ENCODE results near the gene ATN1.

ATN1 gene

DNA sequence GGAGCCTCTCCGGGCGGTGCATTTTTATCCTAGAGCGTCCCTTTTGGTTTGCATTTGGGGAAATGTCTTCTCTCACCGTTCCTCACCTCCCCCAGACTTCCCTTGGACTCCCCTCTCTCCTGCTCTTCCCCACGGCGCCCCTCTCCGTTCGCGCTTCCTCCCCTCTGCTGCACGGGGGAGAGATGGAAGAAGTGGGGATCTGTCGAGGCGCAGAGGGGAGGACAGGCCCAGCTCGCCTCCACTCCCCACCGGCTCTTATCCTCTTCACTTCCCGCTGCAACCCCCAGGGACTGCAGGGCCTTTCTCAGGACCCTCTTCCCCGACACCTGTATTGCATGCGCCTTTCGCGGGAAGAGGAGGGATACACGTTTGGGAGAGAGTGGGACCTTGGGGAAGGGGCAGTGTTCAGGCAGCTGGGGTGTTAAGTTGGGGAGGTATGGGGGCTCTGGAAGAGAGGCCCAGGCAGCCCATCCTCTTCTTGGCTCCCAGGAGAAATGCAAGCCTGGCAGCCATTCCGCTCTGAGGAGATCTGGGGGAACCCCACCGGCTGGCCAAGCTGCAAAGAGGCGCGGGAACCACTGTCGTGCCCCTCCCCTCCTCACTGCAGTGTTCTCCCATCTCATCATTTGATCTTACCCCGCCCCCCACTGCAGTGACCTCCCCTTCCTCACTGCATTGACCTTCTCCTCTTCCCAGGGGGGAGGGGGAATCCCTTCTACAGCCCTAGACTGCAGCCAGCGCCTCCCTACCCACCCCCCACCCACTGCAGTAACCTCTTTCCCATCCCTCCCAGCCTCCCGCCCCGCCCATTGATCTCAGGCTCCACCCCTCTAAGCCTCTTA, 12.6 kb upstream of the ATN1 start:
- Mint-ChIP-seq H3K27ac (peak overlapping the region; percentile 90), H3K36me3 (ENCODE audit: low read depth) (peaks cover 52% of the 10 kb centered on the region), H3K9me3 (no peaks in the 10 kb centered on the region), H3K4me1 (ENCODE audit: low read depth) (peaks cover 42% of the 10 kb centered on the region), H3K27me3 (no peaks in the 10 kb centered on the region), H3K4me3 (peak overlapping the region; percentile 97)
- DNase-seq, result no peak

DNA sequence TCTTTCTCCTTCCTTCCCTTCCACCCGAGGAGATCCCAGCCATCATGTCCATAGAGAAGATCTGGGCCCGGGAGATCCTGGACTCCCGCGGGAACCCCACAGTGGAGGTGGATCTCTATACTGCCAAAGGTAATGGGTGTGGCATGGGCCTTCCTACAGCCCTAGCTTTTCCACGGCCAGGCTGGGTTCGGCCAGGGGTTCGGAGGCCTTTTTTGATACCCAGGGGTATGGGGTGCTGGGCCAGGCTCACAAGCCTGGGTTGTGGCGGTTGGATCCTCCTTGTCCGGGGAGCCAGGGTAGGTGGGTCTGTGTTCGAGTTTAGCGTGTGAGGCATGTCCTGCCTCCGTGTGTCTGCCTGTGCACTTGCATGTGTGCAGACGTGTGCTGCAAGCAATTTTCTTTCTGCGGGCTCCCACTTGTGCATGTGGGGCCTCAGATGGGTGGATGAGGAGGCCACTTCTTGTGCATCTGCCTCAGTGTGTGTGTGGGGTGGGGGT, 11.9 kb upstream of the ATN1 start:
- DNase-seq, result no peak
- peaks cover 52% of the 10 kb centered on the region for H3K36me3 Mint-ChIP-seq (ENCODE audit: low read depth)
- no peaks in the 10 kb centered on the region for H3K9me3 Mint-ChIP-seq
- no peaks in the 10 kb centered on the region for H3K27me3 Mint-ChIP-seq
- H3K27ac Mint-ChIP-seq, result peak overlapping the region; percentile 90
- peaks cover 42% of the 10 kb centered on the region for H3K4me1 Mint-ChIP-seq (ENCODE audit: low read depth)
- peak overlapping the region; percentile 97 for H3K4me3 Mint-ChIP-seq

DNA sequence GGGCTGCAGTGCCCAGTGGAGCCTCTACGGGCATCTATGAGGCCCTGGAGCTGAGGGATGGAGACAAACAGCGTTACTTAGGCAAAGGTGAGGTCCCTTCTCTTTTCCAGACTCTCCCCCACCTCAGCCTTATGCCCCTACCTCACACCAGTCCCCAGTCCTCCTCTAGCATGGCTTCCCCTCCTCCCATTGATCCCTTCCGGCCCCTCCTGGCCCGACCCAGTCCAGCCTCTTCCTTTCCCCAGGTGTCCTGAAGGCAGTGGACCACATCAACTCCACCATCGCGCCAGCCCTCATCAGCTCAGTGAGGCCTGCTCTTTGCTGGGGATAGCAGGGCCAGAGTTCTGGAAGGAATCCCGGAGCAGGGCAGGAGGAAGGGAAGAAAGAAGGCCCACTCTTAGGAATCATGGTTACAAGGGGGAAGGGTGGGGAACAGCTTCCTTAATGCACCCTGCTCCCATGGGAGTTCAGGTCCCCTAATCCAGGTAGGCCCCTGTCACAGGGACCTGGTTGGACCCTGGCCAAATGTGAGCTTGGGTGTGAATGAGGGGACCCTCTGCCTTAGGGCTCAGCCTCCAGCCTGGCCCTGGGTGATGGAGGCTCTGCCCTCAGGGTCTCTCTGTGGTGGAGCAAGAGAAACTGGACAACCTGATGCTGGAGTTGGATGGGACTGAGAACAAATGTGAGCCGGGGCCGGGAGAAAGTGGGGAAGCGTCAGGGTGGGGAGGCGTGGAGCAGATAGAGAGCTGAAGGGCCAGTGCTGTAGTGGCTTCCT, 11.1 kb upstream of the ATN1 start:
- Mint-ChIP-seq H3K9me3 (no peaks in the 10 kb centered on the region), H3K4me3 (peak overlapping the region; percentile 97), H3K27ac (peak overlapping the region; percentile 51), H3K27me3 (no peaks in the 10 kb centered on the region), H3K4me1 (ENCODE audit: low read depth) (peaks cover 42% of the 10 kb centered on the region), H3K36me3 (ENCODE audit: low read depth) (peaks cover 59% of the 10 kb centered on the region)
- DNase-seq, result no peak

DNA sequence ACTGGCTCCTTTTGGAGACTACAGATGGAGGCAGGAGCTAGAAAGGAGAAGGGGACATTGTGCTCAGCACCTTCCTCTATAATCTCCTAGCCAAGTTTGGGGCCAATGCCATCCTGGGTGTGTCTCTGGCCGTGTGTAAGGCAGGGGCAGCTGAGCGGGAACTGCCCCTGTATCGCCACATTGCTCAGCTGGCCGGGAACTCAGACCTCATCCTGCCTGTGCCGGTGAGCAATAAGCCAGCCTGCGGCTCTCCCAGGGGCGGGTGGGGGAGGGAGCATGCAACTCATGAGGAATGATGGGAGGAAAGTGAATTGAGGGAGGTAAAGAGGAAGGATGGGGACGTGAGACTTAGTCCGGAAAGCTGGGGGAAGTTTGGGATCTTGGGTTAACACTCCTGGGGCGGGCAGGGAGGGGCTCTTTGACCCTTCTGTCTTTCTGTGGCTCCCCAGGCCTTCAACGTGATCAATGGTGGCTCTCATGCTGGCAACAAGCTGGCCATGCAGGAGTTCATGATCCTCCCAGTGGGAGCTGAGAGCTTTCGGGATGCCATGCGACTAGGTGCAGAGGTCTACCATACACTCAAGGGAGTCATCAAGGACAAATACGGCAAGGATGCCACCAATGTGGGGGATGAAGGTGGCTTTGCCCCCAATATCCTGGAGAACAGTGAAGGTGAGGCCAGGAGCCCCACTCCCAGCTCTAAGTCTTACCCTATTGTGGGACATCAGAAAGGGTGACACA, 10.1 kb upstream of the ATN1 start:
- Mint-ChIP-seq H3K27me3 (no peaks in the 10 kb centered on the region), H3K27ac (peak overlapping the region; percentile 44), H3K4me3 (no peak overlapping the region), H3K9me3 (no peaks in the 10 kb centered on the region), H3K4me1 (ENCODE audit: low read depth) (peaks cover 44% of the 10 kb centered on the region), H3K36me3 (ENCODE audit: low read depth) (peaks cover 69% of the 10 kb centered on the region)
- no peak for DNase-seq

DNA sequence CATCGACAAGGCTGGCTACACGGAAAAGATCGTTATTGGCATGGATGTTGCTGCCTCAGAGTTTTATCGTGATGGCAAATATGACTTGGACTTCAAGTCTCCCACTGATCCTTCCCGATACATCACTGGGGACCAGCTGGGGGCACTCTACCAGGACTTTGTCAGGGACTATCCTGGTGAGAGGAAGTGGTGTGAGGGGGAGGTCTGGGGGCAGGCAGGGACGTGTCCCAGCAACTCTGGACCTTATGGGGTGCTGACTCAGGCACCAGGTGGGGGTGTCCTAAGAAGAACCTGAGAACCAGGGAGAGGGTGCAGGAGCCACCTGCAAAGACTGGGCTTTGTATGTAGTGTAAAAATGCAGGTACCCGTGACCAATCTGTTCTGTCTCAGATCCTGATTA, 8.2 kb upstream of the ATN1 start:
- Mint-ChIP-seq H3K4me1 (ENCODE audit: low read depth) (peaks cover 41% of the 10 kb centered on the region), H3K4me3 (no peak overlapping the region), H3K27me3 (no peaks in the 10 kb centered on the region), H3K36me3 (ENCODE audit: low read depth) (peaks cover 81% of the 10 kb centered on the region), H3K27ac (peak overlapping the region; percentile 62), H3K9me3 (no peaks in the 10 kb centered on the region)
- DNase-seq, result no peak

DNA sequence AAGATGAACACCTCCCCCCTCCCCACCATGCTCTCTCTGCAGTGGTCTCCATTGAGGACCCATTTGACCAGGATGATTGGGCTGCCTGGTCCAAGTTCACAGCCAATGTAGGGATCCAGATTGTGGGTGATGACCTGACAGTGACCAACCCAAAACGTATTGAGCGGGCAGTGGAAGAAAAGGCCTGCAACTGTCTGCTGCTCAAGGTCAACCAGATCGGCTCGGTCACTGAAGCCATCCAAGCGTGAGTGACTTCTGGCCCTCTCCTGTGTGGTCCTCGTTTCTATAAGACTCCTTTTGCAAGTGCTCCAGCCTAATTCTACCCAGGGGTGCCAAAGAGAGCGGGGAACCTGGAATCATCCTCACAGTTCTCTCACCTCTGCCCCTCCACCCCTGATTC, 6.2 kb upstream of the ATN1 start:
- Mint-ChIP-seq H3K9me3 (no peaks in the 10 kb centered on the region), H3K27ac (peak overlapping the region; percentile 56), H3K27me3 (no peaks in the 10 kb centered on the region), H3K36me3 (ENCODE audit: low read depth) (peaks cover 61% of the 10 kb centered on the region), H3K4me3 (no peak overlapping the region), H3K4me1 (ENCODE audit: low read depth) (peaks cover 35% of the 10 kb centered on the region)
- no peak for DNase-seq

DNA sequence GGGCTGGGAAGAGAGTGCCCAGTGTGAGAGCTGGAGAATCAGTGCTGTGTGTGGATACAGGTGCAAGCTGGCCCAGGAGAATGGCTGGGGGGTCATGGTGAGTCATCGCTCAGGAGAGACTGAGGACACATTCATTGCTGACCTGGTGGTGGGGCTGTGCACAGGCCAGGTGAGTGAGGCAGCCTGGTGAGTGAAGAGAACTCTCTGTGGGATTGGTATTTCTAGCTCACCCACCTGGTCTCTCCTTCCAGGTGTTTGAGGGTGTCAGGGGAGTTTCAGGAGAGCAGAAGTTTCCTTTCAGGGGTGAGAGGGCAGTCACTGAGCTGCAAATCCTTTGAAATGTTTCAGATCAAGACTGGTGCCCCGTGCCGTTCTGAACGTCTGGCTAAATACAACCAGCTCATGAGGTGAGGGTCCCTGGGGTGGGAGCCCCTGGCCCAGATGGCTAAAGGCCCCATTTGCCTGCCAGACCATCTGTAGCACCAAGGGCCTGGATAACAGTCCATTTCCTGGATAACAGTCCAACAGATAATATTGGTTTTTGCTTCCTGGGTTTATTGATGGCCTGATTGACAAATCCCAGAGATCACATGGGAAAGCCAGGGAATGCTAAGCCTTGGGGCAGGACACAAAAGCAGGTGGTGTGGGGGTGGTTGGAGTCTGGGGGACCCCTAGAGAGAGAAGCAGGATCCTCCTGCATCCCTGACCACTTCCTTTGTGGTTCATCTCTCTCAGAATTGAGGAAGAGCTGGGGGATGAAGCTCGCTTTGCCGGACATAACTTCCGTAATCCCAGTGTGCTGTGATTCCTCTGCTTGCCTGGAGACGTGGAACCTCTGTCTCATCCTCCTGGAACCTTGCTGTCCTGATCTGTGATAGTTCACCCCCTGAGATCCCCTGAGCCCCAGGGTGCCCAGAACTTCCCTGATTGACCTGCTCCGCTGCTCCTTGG, 5.5 kb upstream of the ATN1 start:
- H3K4me1 Mint-ChIP-seq (ENCODE audit: low read depth), result peaks cover 38% of the 10 kb centered on the region
- DNase-seq, result no peak
- H3K27me3 Mint-ChIP-seq, result no peaks in the 10 kb centered on the region
- H3K4me3 Mint-ChIP-seq, result no peak overlapping the region
- H3K9me3 Mint-ChIP-seq, result no peaks in the 10 kb centered on the region
- H3K27ac Mint-ChIP-seq, result peak overlapping the region; percentile 56
- H3K36me3 Mint-ChIP-seq (ENCODE audit: low read depth), result peaks cover 54% of the 10 kb centered on the region

DNA sequence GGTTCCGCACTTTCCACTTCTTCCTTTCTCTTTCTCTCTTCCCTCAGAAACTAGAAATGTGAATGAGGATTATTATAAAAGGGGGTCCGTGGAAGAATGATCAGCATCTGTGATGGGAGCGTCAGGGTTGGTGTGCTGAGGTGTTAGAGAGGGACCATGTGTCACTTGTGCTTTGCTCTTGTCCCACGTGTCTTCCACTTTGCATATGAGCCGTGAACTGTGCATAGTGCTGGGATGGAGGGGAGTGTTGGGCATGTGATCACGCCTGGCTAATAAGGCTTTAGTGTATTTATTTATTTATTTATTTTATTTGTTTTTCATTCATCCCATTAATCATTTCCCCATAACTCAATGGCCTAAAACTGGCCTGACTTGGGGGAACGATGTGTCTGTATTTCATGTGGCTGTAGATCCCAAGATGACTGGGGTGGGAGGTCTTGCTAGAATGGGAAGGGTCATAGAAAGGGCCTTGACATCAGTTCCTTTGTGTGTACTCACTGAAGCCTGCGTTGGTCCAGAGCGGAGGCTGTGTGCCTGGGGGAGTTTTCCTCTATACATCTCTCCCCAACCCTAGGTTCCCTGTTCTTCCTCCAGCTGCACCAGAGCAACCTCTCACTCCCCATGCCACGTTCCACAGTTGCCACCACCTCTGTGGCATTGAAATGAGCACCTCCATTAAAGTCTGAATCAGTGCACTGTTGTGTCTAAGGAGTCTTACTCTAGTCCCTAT, 4.6 kb upstream of the ATN1 start:
- Mint-ChIP-seq H3K36me3 (ENCODE audit: low read depth) (peaks cover 46% of the 10 kb centered on the region), H3K9me3 (no peaks in the 10 kb centered on the region), H3K4me1 (ENCODE audit: low read depth) (peaks cover 39% of the 10 kb centered on the region), H3K4me3 (no peak overlapping the region), H3K27ac (peak overlapping the region; percentile 87), H3K27me3 (no peaks in the 10 kb centered on the region)
- DNase-seq, result no peak

DNA sequence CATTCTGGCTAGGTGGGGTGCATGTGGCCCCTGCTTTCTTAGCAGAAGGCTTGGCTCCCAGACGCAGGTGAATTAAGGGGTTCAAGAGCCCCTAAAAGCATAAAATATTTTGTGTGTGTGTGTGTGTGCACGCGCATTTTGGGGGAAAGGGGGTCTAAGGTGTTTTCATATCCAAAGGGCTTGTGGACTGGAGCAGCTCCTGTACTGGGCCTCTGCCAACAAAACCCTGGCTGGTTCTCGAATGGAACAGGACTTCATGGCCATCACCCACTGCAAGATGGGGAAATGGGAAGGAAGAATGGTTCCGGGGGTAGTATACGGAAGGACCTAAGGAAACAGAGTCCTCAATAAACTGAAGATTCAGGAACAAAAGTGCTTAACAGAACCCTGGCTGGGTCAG, 3.9 kb upstream of the ATN1 start:
- Mint-ChIP-seq H3K27ac (peak overlapping the region; percentile 87), H3K9me3 (no peaks in the 10 kb centered on the region), H3K36me3 (ENCODE audit: low read depth) (peaks cover 49% of the 10 kb centered on the region), H3K4me3 (no peak overlapping the region), H3K27me3 (no peaks in the 10 kb centered on the region), H3K4me1 (ENCODE audit: low read depth) (peaks cover 43% of the 10 kb centered on the region)
- DNase-seq, result no peak

DNA sequence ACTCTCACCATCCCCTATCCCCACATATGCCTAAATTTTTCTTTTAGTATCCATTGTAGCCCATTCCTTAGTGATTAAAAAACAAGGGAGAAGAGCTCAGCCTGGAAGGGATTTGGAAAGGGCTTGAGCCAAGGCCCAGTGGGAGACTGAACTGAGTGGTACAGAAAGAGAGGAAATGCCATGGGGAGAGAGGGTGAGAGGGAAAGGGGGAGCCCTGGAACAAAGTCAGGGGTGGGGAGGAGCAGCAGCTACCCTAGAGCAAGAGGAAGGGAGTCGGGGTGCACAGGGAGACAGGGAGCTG, 2.6 kb upstream of the ATN1 start:
- H3K27me3 Mint-ChIP-seq, result no peaks in the 10 kb centered on the region
- H3K9me3 Mint-ChIP-seq, result no peaks in the 10 kb centered on the region
- peaks cover 51% of the 10 kb centered on the region for H3K4me1 Mint-ChIP-seq (ENCODE audit: low read depth)
- peaks cover 39% of the 10 kb centered on the region for H3K36me3 Mint-ChIP-seq (ENCODE audit: low read depth)
- peak overlapping the region; percentile 9 for H3K27ac Mint-ChIP-seq
- no peak for DNase-seq
- H3K4me3 Mint-ChIP-seq, result no peak overlapping the region

DNA sequence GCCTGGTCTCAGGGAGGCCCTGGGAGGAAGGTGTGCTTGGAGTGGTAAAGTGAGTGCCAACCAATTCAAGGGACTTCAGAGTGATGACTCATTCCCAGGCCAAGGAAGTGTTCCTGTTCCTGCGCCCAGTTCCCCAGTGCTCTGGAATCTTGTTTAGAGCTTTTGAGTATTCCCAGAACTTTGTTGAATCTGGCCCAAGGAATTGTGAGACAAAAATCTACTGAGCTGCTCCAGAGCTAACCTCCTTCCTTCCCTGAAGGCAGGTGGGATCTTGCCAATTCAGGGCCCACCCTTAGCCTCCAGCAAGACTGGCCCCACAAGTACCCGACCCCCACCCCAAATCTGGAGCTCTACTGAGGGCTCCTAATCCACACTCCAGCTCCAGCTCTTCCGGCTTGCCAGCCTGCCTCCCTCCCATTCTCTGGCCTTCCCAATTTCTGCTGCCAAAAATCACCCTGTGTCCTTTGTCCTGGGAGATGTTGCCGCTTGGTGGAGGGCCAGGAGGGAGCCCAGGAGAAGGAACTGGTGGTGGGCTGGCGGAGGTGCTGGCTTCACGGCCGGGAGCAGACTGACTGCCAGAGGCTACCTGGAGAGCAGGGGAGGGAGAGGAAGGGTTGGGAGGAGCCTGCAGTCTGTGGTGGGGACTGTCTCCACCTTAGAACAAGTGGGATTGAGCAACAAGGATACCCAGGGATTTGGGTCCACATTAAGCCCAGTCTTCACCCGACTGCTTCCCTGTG, 2.0 kb upstream of the ATN1 start:
- H3K27me3 Mint-ChIP-seq, result no peaks in the 10 kb centered on the region
- H3K36me3 Mint-ChIP-seq (ENCODE audit: low read depth), result peaks cover 39% of the 10 kb centered on the region
- peak overlapping the region; percentile 33 for H3K4me3 Mint-ChIP-seq
- peak overlapping the region; percentile 81 for H3K27ac Mint-ChIP-seq
- H3K4me1 Mint-ChIP-seq (ENCODE audit: low read depth), result peaks cover 53% of the 10 kb centered on the region
- DNase-seq, result no peak
- H3K9me3 Mint-ChIP-seq, result no peaks in the 10 kb centered on the region

DNA sequence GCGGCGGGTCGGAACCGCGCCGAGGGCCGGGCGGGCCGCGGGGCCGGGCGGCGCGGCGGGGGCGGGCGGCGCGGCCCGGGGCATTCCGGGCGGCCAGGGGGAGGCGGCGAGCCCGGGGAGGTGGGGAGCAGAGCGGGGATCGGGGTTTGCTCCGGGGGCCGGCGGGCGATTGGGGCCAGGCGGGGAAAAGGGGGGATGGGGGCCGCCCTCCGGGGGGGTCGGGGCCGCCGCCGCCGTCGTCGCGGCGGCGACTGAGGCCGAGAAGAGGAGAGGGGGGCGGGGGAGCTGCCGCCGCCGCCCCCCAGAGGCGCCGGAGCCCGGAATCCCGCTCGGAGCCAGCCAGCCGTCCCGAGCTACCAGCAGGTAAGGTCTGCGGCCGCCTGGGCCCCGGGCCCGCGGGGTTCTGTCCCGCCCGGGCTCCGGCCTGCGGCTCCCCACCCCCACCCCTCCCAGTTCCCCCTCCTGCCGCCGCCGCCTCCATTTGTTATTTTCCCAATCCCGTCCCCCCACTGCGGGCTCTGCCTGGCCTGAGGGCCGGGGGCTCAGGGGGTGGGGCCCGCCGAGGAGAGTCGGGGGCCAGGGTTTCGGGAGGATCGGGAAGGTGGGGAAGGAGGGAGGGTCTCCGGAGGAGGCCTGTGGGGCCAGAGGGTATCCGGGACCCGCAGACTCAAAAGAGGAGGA, 403 bp downstream of the ATN1 start:
- DNase-seq, result no peak
- Mint-ChIP-seq H3K27ac (peak overlapping the region; percentile 93), H3K9me3 (no peaks in the 10 kb centered on the region), H3K27me3 (no peaks in the 10 kb centered on the region), H3K4me1 (ENCODE audit: low read depth) (peaks cover 66% of the 10 kb centered on the region), H3K36me3 (ENCODE audit: low read depth) (peaks cover 29% of the 10 kb centered on the region), H3K4me3 (peak overlapping the region; percentile 88)
